ENCODE measurements around the gene PAN3. TPM values are rescaled to one million over a fixed set of nuclear protein-coding genes. Genes with fewer than 3 reads are reported as not detected.
"Not testable (repeated sequence)": the region's sequence is repeated elsewhere in the genome, so short reads cannot be mapped to it uniquely, and the experiment has no call there.

PAN3 gene, protein sequence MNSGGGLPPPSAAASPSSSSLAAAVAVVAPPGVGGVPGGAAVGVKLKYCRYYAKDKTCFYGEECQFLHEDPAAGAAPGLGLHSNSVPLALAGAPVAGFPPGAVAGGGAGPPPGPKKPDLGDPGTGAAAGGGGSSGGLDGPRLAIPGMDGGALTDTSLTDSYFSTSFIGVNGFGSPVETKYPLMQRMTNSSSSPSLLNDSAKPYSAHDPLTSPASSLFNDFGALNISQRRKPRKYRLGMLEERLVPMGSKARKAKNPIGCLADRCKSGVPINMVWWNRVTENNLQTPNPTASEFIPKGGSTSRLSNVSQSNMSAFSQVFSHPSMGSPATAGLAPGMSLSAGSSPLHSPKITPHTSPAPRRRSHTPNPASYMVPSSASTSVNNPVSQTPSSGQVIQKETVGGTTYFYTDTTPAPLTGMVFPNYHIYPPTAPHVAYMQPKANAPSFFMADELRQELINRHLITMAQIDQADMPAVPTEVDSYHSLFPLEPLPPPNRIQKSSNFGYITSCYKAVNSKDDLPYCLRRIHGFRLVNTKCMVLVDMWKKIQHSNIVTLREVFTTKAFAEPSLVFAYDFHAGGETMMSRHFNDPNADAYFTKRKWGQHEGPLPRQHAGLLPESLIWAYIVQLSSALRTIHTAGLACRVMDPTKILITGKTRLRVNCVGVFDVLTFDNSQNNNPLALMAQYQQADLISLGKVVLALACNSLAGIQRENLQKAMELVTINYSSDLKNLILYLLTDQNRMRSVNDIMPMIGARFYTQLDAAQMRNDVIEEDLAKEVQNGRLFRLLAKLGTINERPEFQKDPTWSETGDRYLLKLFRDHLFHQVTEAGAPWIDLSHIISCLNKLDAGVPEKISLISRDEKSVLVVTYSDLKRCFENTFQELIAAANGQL
- 40.7 and 41.7 TPM in 2 replicates for total RNA-seq

DNA sequence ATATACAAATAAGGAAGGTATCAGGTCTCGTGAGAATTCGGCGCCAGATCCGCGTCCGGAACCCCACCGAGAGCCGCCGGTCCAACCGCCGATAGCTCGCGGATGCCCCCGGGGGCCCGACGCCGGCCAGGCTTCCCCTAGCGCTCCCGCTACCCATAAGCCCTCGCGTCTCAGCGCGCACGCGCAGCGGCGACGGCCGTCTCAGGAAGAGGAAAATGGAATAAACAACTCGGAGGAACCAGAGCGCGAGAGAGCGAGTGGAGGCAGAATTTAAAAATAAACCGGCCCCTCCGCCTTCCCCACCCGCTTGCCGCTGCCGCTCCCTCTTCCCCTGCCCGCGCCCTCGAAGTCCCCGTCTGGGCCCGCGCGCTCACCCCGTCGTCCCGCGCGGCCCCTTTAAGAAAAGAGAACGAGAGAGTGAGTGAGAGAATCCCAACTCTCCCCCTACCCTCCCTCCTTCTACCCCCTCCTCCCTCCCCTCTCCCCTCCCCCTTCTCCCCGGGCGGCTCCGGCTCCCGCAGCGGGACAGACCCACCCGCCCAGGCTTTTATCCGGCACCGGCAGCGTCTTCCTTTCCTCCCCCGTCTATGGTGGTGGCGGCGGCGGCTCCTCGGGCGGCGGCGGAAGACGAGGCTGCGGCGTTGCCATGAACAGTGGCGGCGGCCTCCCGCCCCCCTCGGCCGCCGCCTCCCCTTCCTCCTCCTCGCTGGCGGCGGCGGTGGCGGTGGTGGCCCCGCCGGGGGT, at the start of gene PAN3:
PAN3 (plus strand) TSS at position 534 of the 744 bp plus-strand sequence; CDS start at position 647, 113 bp downstream.
- intact Hi-C loops (cut with micrococcal nuclease), result loop anchor here (1.0 to 10.0 kb wide), 8 partner anchors 131 to 1913 kb away; partner anchors contain the start of genes LNX2, MTIF3, POLR1D and POMP

DNA sequence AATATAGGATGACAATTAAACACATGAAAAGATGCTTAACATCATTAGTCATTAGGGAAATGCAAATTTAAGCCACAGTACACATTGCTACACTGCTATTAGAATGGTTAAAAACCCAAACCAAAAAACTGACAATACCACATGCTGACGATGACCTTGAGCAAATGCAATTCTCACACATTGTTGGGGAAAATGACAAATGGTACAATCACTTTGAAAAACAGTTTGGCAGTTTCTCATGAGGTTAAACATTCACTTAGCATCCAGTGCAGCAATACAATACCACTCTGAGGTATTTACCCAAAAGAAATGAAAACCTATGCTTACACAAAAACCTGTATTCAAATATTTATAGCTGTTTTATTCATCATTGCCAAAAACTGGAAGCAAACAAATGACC, 49.3 kb upstream of the PAN3 start:
- intact Hi-C loops (cut with micrococcal nuclease), result no loop called here

DNA sequence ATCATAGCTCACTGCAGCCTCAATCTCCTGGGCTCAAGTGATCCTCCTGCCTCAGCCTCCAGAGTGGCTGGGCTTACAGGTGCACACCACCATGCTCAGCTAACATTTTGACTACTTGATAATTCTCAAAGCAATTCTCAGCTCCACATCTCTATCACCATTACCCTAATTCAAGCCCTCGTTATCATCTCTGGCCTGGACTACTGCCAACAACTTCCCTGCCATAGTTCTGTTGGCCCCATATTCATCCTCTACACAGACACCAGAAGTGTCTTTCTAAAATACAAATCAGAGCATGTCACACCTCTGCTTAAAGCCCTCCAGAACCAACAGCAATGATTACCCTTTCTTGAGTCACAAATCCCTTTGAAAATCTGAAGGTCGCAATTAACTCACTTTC, 45.9 kb upstream of the PAN3 start:
- intact Hi-C loops (cut with micrococcal nuclease), result no loop called here

DNA sequence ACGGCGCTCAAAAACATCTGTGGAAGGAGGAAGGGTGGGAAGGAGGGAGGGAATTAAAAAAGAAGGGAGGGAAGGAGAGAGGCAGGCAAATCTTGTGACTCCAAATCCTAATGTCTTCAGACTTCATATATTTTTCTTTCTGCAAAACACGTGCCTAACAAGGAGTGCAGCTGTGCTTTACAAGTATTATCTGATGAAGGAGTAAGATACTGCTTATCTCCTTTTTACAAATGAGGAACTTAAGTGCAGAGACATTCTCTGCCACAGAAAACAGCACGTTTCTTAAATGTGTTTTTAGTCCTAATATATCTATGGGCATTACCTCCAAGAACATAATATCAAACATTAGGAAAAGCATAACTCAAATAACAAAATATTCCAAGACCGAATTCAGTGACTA, 44.5 kb upstream of the PAN3 start:
- intact Hi-C loops (cut with micrococcal nuclease), result no loop called here

DNA sequence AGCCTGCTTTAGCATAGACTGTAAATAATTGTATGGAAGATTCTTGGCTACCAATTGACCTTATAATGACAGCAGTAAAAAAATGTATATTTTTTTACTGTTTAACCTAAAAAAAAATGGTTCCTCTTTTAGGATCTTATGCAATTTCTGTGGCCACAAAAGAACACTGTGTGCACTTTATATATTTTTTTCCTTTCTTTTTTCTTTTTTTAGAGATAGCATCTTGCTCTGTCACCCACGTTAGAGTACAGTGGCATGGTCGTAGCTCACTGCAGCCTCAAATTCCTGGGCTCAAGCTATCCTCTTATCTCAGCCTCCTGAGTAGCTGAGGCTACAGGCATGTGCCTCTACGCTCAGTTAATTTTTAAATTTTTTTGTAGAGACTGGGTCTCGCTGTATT, 44.0 kb upstream of the PAN3 start:
- intact Hi-C loops (cut with micrococcal nuclease), result no loop called here

DNA sequence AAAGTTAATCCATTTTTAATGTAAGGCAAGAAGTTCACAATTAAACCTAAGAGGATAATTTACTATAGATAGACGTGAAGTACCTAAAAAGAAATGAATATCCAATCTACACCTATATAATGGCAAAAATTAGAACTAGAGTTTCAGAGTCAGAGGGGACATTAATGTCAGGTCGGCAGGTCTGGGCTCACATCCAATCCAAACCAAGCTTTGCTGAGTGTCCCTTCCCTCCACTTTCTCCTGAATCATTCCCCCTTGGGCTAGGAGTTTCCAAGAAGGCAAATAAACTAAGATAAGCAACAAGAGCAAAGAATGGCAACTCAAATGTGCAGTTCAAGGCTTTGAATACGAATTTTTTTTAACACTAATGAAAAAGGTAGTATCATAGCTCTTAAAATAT, 40.8 kb upstream of the PAN3 start:
- intact Hi-C loops (cut with micrococcal nuclease), result no loop called here

DNA sequence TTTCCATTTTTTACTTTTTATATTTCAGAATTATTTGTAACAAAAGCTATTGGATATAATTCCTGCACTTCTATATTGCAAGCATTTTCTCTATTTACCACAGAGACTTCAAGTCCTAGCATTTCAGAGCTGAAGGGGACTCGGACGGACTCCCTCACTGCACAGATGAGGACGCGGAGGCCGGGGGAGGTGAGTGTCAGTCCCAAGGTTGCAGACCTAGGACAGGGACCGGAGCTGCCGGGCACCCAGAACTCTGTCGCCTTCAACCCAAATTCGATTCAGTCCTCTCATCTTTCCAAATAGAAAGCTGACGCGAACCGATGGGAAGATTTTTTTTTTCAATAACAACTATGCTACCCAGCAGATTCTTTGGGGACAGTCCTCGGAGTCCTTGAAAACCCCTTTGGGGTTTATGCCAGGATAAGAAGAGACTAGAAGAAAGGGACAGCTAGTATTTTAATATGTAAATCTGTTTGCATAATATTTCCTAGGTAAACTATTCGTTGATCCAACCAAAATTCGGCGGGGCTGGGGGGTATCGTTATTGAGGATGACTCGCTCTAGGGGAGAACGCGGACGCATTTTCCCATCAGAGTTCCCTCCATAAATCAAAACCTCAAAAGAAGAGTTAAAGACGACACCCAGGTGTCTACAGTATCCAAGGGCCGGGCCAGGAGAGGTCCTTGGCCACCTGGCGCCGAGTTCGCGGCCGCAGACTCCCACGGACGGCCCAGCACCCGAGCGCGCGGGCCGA, 38.8 kb upstream of the PAN3 start:
- intact Hi-C loops (cut with micrococcal nuclease), result no loop called here

DNA sequence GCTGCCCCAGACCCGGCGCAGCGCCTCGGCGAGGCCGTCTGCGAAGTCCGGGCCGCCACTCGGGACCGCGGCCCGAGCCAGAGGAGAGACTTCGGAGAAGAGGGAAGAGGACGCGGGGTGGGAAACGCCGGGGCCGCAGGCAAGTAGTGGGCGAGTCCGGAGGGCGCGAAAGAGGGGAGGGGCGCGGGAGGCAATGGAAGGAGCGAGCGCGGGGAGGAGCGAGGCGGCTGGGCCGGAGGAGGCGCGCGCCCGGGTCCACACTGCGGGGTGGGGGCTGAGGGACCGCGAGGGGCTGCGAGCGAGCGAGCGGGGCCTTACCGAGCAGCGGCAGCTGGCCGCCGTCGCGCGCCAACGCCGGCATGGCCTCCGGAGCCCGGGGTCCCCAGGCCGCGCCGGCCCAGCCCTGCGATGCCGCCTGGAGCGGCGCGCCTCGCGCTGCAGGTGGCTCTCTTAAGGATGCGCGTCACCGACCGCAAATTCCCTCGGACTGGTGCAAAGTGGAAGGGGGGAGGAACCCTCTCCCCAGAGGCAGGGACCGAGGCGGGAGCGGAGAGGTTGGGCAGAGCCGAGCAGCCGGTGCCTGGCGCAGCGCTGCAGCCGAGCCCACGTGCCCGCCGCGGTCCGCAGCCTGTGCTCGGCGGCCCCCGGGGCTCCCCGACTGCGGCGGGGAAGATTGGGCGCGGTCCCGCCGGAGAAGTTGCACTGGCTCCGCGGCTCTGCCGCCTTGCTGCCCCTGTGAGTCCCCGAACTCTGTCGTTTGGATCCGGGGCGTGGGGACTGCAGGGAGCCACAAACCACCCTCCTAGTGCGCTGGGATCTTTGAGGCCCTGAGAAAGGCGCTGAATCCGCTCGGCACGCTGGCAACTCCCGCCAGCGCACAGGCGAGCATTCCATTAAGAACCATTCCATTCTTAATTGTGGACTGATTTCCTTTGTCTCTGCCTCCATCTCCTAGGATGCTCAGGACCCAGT, 37.9 kb upstream of the PAN3 start, which contains the start of gene FLT3:
FLT3 (minus strand) TSS at position 427 of the 972 bp plus-strand sequence; CDS start at position 361, 66 bp downstream.
- intact Hi-C loops (cut with micrococcal nuclease), result no loop called here

DNA sequence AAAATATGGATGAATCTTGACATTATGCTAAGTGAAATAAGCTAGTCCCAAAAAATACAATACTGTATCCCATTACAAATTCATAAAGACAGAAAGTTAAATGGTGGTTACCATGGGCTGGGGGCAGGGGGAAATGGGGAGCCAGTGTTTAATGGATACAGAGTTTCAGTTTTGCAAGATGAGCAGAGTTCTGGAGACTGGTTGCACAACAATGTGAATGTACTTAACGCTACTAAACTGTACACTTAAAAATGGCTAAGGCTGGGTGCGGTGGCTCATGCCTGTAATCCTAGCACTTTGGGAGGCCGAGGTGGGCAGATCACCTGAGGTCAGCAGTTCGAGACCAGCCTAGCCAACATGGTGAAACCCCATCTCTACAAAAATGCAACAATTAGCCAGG, 36.5 kb upstream of the PAN3 start:
- intact Hi-C loops (cut with micrococcal nuclease), result not testable (repeated sequence)

DNA sequence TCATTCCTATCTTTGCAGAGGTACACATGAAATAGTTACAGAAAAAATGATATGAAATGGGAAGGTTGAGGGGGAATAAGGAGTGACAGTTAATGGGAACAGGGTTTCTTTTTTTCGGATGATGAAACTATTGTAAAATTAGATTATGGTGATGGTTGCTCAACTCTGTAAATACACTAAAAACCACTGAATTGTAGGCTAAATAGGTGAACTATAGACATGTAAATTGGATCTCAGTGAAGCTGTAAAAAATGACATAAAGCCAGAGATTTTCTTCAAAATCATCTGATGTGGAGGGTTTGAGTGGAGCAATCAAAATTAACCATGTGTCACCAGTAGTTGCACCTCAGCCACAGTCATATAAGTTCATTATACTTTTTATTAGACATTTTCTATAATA, 31.4 kb upstream of the PAN3 start:
- intact Hi-C loops (cut with micrococcal nuclease), result no loop called here

DNA sequence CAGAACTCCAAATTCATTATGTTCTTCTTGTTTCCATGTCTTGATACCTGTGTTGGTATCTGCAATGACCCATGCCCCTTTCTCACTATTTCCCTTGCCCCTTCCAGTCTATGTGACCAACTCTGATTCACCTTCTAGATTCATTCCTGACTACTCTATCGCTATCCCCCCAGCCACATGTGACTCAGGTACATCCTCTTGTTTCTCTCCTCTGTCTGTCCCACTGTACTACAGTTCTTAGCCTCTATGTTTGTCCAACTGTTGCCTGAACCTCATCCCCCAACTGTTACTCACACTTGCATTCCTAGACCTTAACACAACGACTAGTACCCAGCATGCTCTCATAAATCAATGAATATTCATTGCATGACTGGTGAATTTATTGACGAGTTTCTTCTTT, 27.9 kb upstream of the PAN3 start:
- intact Hi-C loops (cut with micrococcal nuclease), result no loop called here

DNA sequence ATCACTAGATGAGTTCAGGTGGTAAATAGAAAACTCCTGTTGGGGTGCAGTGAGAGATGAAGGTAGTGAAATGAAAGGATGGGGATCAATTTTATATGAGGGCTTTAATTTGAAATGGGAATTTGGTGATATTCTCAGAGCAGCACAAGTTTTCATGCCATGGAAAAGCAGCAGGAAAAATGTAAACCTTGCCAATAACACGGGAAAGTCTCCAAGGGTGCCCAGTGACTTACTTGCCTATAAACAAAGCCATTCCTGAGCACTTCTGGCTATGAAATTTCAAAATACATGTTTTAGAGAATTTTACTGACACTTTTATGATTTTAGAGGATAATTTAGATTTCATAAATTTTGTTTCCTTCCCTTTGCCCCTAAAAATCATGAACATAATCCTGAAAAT, 21.6 kb upstream of the PAN3 start:
- intact Hi-C loops (cut with micrococcal nuclease), result no loop called here

DNA sequence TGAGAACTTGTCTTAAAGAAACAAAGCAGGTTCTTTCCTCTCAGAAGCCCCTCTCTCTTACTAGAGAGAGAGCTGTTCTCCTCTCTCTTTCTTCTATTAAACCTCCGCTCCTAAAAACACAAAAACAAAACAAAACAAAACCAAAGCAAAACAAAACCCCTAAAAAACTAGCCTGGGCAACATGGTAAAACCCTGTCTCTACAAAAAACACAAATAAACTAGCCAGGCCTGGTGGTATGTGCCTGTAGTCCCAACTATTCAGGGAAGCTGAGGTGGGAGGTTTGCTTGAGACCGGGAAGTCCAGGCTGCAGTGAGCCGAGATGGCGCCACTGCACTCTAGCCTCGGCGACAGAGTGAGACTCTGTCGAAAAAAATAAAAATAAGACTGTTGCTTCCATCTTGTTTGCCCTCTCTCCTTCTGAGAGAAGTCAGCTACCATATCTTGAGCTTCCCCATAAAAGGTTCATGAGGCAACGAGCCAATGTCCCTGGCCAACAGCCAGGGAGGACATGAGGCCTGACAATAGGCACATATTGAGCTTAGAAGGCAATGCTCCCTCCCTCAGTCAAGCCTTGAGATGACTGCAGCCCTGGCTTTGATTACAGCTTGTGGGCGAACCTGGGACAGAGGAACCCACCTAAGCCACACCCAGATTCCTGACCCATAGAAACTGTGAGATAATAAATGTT, 20.5 kb upstream of the PAN3 start:
- intact Hi-C loops (cut with micrococcal nuclease), result no loop called here

DNA sequence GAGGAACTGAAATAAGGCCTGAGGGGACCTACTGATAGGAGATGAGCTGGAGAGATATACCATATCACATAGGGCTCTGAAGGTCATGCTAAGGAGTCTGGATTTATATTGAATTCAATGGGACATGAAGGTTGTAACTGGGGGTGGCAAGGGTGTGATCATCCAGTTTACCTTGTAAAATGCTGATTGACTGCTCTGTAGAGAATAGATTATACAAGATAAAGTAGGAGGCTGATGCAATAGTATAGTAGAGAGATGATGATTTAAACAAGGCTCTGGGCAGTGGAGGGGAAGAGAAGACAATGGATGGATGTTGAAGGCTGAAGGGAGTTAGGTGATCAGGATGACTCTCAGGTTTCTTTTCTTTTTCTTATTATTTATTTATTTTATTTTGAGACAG, 18.0 kb upstream of the PAN3 start:
- intact Hi-C loops (cut with micrococcal nuclease), result no loop called here

DNA sequence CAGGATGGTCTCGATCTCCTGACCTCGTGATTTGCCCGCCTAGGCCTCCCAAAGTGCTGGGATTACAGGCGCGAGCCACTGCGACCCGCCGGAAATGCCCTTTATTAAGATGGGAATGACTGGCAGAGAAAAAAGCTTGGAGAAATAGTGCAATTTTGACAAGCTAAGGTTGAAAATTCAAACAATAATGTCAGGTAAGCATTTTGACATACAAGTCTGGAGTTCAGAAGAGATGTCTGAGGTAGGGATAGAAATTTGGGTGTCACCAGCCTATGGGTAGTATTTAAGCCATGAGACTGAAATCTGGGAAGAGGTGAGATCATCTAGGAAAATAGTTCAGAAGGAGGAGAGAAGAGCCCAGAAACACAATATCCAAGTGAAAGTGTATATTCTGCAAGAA, 17.1 kb upstream of the PAN3 start:
- intact Hi-C loops (cut with micrococcal nuclease), result no loop called here

DNA sequence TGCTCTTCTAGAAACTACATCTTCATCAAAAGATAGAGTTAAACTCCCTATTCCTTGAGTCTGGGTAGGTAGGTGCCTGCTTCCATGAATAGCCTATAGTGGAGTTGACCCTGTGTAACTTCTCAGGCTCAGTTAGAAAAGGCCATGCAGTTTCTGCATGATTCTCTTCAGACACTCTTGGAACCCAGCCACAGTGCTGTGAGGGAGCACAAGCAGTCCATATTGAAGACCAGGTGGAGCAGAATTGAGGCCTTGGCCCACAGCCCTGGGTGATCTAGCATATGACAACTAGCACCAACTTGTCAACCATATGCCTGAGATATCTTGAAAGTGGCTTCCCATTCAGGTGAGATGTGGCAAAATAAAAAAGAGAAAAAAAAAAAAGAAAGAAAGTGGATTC, 10.3 kb upstream of the PAN3 start:
- intact Hi-C loops (cut with micrococcal nuclease), result no loop called here

DNA sequence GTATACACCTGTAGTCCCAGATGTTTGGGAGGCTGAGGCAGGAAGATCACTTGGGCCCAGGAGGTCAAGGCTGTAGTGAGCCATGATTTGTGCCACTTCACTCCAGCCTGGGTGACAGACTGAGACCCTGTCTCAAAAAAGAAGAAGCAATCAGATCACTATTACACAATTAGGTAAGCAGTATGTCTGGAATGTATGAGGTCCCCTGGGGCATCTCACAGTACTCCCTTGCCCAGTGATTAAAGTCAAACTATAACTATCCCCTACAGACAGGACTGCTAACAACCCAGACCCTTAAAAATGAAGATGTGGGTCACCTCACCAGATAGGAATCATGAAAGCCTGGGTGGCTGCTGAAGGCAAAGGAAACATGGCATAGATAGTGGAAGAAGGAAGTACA, 9.4 kb upstream of the PAN3 start:
- intact Hi-C loops (cut with micrococcal nuclease), result no loop called here

DNA sequence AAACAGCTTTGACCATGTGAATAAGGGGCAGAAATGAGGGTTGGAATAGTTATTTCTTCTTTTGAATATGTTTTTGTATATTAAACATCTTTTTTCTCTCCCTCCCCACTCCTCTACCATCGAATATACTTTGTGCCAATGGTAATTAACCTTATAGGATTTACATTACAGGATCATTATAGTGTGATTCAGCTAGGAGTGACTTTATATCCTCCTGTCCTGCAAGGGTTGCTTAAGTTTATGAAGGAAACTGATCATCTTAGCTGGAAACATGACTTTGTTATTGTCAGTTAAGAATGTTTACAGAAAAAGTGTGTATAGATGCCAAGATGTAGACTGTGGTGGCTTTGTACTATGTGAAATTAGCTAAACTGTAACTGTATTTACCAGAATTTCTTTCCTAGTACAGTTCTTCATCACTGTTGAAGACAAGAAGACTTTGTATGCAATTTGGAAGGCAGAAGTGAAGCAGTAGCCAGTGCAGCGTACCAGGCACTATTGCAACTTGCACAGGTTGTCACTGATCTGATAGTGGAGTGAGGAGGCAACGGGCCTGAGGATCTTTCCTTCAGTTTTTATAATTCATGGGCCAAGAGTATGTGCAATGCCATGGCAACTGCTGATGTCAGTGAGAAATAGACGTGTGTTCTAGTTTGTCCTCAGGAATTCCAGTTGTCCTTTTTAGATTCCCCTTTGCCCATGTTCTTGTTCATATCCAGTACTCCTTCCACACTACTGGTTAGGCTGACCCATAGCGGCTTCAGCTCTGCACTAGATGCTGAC, 8.2 kb upstream of the PAN3 start:
- intact Hi-C loops (cut with micrococcal nuclease), result loop anchor here (10.0 kb wide), 1 partner anchor 1905 kb away; the partner anchor contains the start of gene RNF6

All from T-helper 2 cell treated with Interferon-gamma antibody and Interleukin-4, amounts not matched to agents 100 ng/mL and 5 ng/mL, for 36 hours (primary cell).